ENCODE measurements around the gene CISTR.

The CISTR gene

GRCh38 chr12:53743266-53744129, 8.3 kb downstream of the CISTR start:
- DNase-seq (ENCODE audit: low spot score) = peak; percentile 73

GRCh38 chr12:53740130-53740491, 11.7 kb downstream of the CISTR start:
- no peak for DNase-seq (ENCODE audit: low spot score)

- no peak for DNase-seq (ENCODE audit: low spot score)
Measured at GRCh38 chr12:53739214-53740129, 12.3 kb downstream of the CISTR start.

- no peak for DNase-seq (ENCODE audit: low spot score)
Measured at GRCh38 chr12:53738406-53739213, 13.2 kb downstream of the CISTR start.

GRCh38 chr12:53737951-53738405, 13.8 kb downstream of the CISTR start:
- no peak for DNase-seq (ENCODE audit: low spot score)

- no peak for DNase-seq (ENCODE audit: low spot score)
Measured at GRCh38 chr12:53737093-53737808, 14.5 kb downstream of the CISTR start.

- DNase-seq (ENCODE audit: low spot score) = no peak
Measured at GRCh38 chr12:53736592-53736991, 15.2 kb downstream of the CISTR start.

- no peak for DNase-seq (ENCODE audit: low spot score)
Measured at GRCh38 chr12:53735556-53735955, 16.2 kb downstream of the CISTR start.

GRCh38 chr12:53734425-53734824, 17.4 kb downstream of the CISTR start:
- DNase-seq (ENCODE audit: low spot score) = no peak

- DNase-seq (ENCODE audit: low spot score) = no peak
Measured at GRCh38 chr12:53733807-53734200, 18.0 kb downstream of the CISTR start.

GRCh38 chr12:53733051-53733806, 18.6 kb downstream of the CISTR start:
- no peak for DNase-seq (ENCODE audit: low spot score)

- DNase-seq (ENCODE audit: low spot score) = no peak
Measured at GRCh38 chr12:53729644-53730043, 22.1 kb downstream of the CISTR start.

GRCh38 chr12:53728206-53728605, 23.6 kb downstream of the CISTR start:
- no peak for DNase-seq (ENCODE audit: low spot score)

GRCh38 chr12:53727310-53728041, 24.3 kb downstream of the CISTR start, which contains the start of gene CALCOCO1:
Gene CALCOCO1, minus strand, starts transcription at chr12:53727452. Its CDS starts 2,210 bp downstream, at chr12:53725242.
- DNase-seq (ENCODE audit: low spot score) = peak; percentile 97

- DNase-seq (ENCODE audit: low spot score) = no peak
Measured at GRCh38 chr12:53726946-53727309, 24.9 kb downstream of the CISTR start.

- peak; percentile 25 for DNase-seq (ENCODE audit: low spot score)
Measured at GRCh38 chr12:53726341-53726740, 25.4 kb downstream of the CISTR start.

- no peak for DNase-seq (ENCODE audit: low spot score)
Measured at GRCh38 chr12:53725824-53726223, 26.0 kb downstream of the CISTR start.

- no peak for DNase-seq (ENCODE audit: low spot score)
Measured at GRCh38 chr12:53722450-53723041, 29.2 kb downstream of the CISTR start.

- no peak for DNase-seq (ENCODE audit: low spot score)
Measured at GRCh38 chr12:53720946-53721345, 30.8 kb downstream of the CISTR start.
